ENCODE data around the gene CPPED1. TPM values are rescaled to one million over a fixed set of nuclear protein-coding genes. Genes with fewer than 3 reads are reported as not detected.

CPPED1 gene
- total and polyA plus RNA-seq, 10 donors, result 10.0 to 66.3 (median 45.4) TPM

GRCh38 chr16:12724226-12724625 lies 79.5 kb downstream of the CPPED1 start:
- 89 to 94% (median 92%) methylated on average over 8 of the region's 8 CpGs for WGBS, 5 donors
- DNase-seq, result no peak
- intact Hi-C loops (cut with DNase I; ENCODE audit: low total_unique reads), result no loop called here
- H3K4me1 ChIP-seq, result peaks cover 0 to 11% (median 0%) of the 10 kb centered on the region in 6 donors
- peaks cover 0 to under 1% (median 0%) of the 10 kb centered on the region in 8 donors for H3K9me3 ChIP-seq
- H3K36me3 ChIP-seq, result peaks cover 0 to 69% (median 2%) of the 10 kb centered on the region in 6 donors
- H3K27me3 ChIP-seq (replicated peaks in 1 of 7), result no peaks in the 10 kb centered on the region
- no peak overlapping the region for H3K27ac ChIP-seq
- TF ChIP-seq CTCF (IDR thresholded peaks at IDR 0.05 in 8 of 11, conservative IDR thresholded peaks at IDR 0.05 in 3 of 11), result no peak
- no peak for TF ChIP-seq POLR2A (IDR thresholded peaks at IDR 0.05)
- TF ChIP-seq POLR2AphosphoS5 (IDR thresholded peaks at IDR 0.05), result no peak
- H3K4me3 ChIP-seq, result no peak overlapping the region

GRCh38 chr16:12723681-12724080 lies 80.0 kb downstream of the CPPED1 start:
- Histone ChIP-seq H3K4me1 (peaks cover 0 to 7% (median 0%) of the 10 kb centered on the region in 6 donors), H3K27me3 (replicated peaks in 1 of 7) (no peaks in the 10 kb centered on the region), H3K27ac (no peak overlapping the region), H3K4me3 (no peak overlapping the region), H3K9me3 (peaks cover 0 to 6% (median 0%) of the 10 kb centered on the region in 8 donors), H3K36me3 (peaks cover 0 to 70% (median 3%) of the 10 kb centered on the region in 6 donors)
- no peak for DNase-seq
- TF ChIP-seq CTCF (IDR thresholded peaks at IDR 0.05 in 8 of 11, conservative IDR thresholded peaks at IDR 0.05 in 3 of 11), result no peak
- TF ChIP-seq POLR2AphosphoS5 (IDR thresholded peaks at IDR 0.05), result no peak
- TF ChIP-seq POLR2A (IDR thresholded peaks at IDR 0.05), result no peak
- WGBS, 5 donors, result 69 to 84% (median 70%) methylated on average over 5 of the region's 5 CpGs
- intact Hi-C loops (cut with DNase I; ENCODE audit: low total_unique reads), result no loop called here

GRCh38 chr16:12721841-12722421 lies 81.8 kb downstream of the CPPED1 start:
- no peak for DNase-seq
- no peak overlapping the region for H3K27ac ChIP-seq
- WGBS, 5 donors, result 90 to 97% (median 94%) methylated on average over 9 of the region's 9 CpGs
- no peaks in the 10 kb centered on the region for H3K27me3 ChIP-seq (replicated peaks in 1 of 7)
- H3K9me3 ChIP-seq, result peaks cover 0 to 6% (median 0%) of the 10 kb centered on the region in 8 donors
- no peak overlapping the region for H3K4me3 ChIP-seq
- H3K4me1 ChIP-seq, result peaks cover 0 to 7% (median 0%) of the 10 kb centered on the region in 6 donors
- H3K36me3 ChIP-seq, result peaks cover 0 to 68% (median 3%) of the 10 kb centered on the region in 6 donors
- TF ChIP-seq POLR2AphosphoS5 (IDR thresholded peaks at IDR 0.05) (no peak), POLR2A (IDR thresholded peaks at IDR 0.05) (no peak), CTCF (IDR thresholded peaks at IDR 0.05 in 8 of 11, conservative IDR thresholded peaks at IDR 0.05 in 3 of 11) (no peak)
- intact Hi-C loops (cut with DNase I; ENCODE audit: low total_unique reads), result no loop called here

- no peak for DNase-seq
- Histone ChIP-seq H3K4me1 (peaks cover 0 to 7% (median 0%) of the 10 kb centered on the region in 6 donors), H3K9me3 (peaks cover 0 to 14% (median 3%) of the 10 kb centered on the region in 8 donors), H3K27me3 (replicated peaks in 1 of 7) (no peaks in the 10 kb centered on the region), H3K27ac (no peak overlapping the region), H3K36me3 (peaks cover 0 to 69% (median 3%) of the 10 kb centered on the region in 6 donors), H3K4me3 (no peak overlapping the region)
- intact Hi-C loops (cut with DNase I; ENCODE audit: low total_unique reads), result no loop called here
- TF ChIP-seq CTCF (IDR thresholded peaks at IDR 0.05 in 8 of 11, conservative IDR thresholded peaks at IDR 0.05 in 3 of 11) (no peak), POLR2A (IDR thresholded peaks at IDR 0.05) (no peak), POLR2AphosphoS5 (IDR thresholded peaks at IDR 0.05) (no peak)
- 97 to 99% (median 98%) methylated on average over 4 of the region's 4 CpGs for WGBS, 5 donors
These were observed 83.7 kb downstream of the CPPED1 start for GRCh38 chr16:12719972-12720371.

Data from spleen (tissue), 11 donors.